ENCODE results near the gene ZNF775.

- TF ChIP-seq GLIS3 (CRISPR knock-in tag; IDR thresholded peaks at IDR 0.05), result no peak
- no peak for TF ChIP-seq ARNTL (CRISPR knock-in tag; IDR thresholded peaks at IDR 0.05; ENCODE audit: borderline replicate concordance, low read depth)
- TF ChIP-seq ZFP30 (CRISPR knock-in tag; IDR thresholded peaks at IDR 0.05), result no peak
- TF ChIP-seq POU6F1 (CRISPR knock-in tag; IDR thresholded peaks at IDR 0.05; ENCODE audit: borderline replicate concordance, low read depth), result no peak
- TF ChIP-seq PATZ1 (CRISPR knock-in tag; IDR thresholded peaks at IDR 0.05; ENCODE audit: borderline replicate concordance), result no peak
- TF ChIP-seq RARB (CRISPR knock-in tag; IDR thresholded peaks at IDR 0.05), result no peak
- TF ChIP-seq ZNF565 (CRISPR knock-in tag; conservative IDR thresholded peaks at IDR 0.05; ENCODE audit: low read depth), result no peak
- TF ChIP-seq CREB5 (CRISPR knock-in tag; IDR thresholded peaks at IDR 0.05; ENCODE audit: low read depth), result no peak
- no peak for TF ChIP-seq TCF4 (CRISPR knock-in tag; IDR thresholded peaks at IDR 0.05; ENCODE audit: borderline replicate concordance)
- TF ChIP-seq TOX (CRISPR knock-in tag; IDR thresholded peaks at IDR 0.05; ENCODE audit: borderline replicate concordance), result no peak
- no peak for TF ChIP-seq PPARA (CRISPR knock-in tag; IDR thresholded peaks at IDR 0.05; ENCODE audit: borderline replicate concordance)
Observed at GRCh38 chr7:150399421-150400007, 20.4 kb downstream of the ZNF775 start.
